ENCODE results near the gene NPTX1.
"Not testable (repeated sequence)": the region's sequence is repeated elsewhere in the genome, so short reads cannot be mapped to it uniquely, and the experiment has no call there.

Gene NPTX1

GRCh38 chr17:80475910-80476876 lies at the start of gene NPTX1:
Gene NPTX1, minus strand, starts transcription at chr17:80476607. Its CDS starts 161 bp downstream, at chr17:80476446.
- peak; percentile 41 for DNase-seq

GRCh38 chr17:80523956-80524712 lies 47.7 kb upstream of the NPTX1 start:
- DNase-seq, result peak; percentile 79

GRCh38 chr17:80523054-80523744 lies 46.8 kb upstream of the NPTX1 start:
- no peak for DNase-seq

GRCh38 chr17:80520810-80521455 lies 44.5 kb upstream of the NPTX1 start:
- DNase-seq, result no peak

- DNase-seq, result no peak
Measured at GRCh38 chr17:80519091-80519781, 42.8 kb upstream of the NPTX1 start.

GRCh38 chr17:80518392-80518791 lies 42.0 kb upstream of the NPTX1 start:
- DNase-seq, result no peak

GRCh38 chr17:80517641-80518040 lies 41.2 kb upstream of the NPTX1 start:
- DNase-seq, result no peak

GRCh38 chr17:80516171-80516932 lies 39.9 kb upstream of the NPTX1 start:
- peak; percentile 24 for DNase-seq

- DNase-seq, result no peak
Measured at GRCh38 chr17:80513892-80514291, 37.5 kb upstream of the NPTX1 start.

- no peak for DNase-seq
Measured at GRCh38 chr17:80513201-80513600, 36.8 kb upstream of the NPTX1 start.

- no peak for DNase-seq
Measured at GRCh38 chr17:80512233-80512632, 35.8 kb upstream of the NPTX1 start.

- no peak for DNase-seq
Measured at GRCh38 chr17:80511222-80512180, 35.1 kb upstream of the NPTX1 start.

GRCh38 chr17:80510772-80511171 lies 34.4 kb upstream of the NPTX1 start:
- DNase-seq, result no peak

GRCh38 chr17:80510132-80510531 lies 33.7 kb upstream of the NPTX1 start:
- DNase-seq, result no peak

GRCh38 chr17:80509311-80509710 lies 32.9 kb upstream of the NPTX1 start:
- no peak for DNase-seq

GRCh38 chr17:80507965-80508364 lies 31.6 kb upstream of the NPTX1 start:
- no peak for DNase-seq

GRCh38 chr17:80507177-80507576 lies 30.8 kb upstream of the NPTX1 start:
- not testable (repeated sequence) for DNase-seq

- peak; percentile 26 for DNase-seq
Measured at GRCh38 chr17:80504686-80505413, 28.4 kb upstream of the NPTX1 start.

GRCh38 chr17:80503921-80504320 lies 27.5 kb upstream of the NPTX1 start:
- DNase-seq, result no peak
